ENCODE data around the gene SLC8A1. TPM values are rescaled to one million over a fixed set of nuclear protein-coding genes. Genes with fewer than 3 reads are reported as not detected.

The SLC8A1 gene
- total and polyA plus RNA-seq, 10 of the 15 experiments (the other 5 are each of a cell fraction or from before 2014, with no cell fraction given) = under 0.01 to 1.2 (median 0.01) TPM; not detected in 3

- Histone ChIP-seq H3K36me3 (ENCODE audit: control insufficient read depth in 2 of 2, insufficient read depth in 2 of 2, low read length in 1 of 2) (no peaks in the 10 kb centered on the region), H3K27ac (ENCODE audit: control insufficient read depth, insufficient read depth) (no peak overlapping the region), H4K20me1 (ENCODE audit: control insufficient read depth, insufficient read depth) (no peaks in the 10 kb centered on the region), H2AFZ (ENCODE audit: control insufficient read depth, low read depth, low read length) (no peak overlapping the region), H3K27me3 (replicated peaks in 1 of 2; ENCODE audit: control insufficient read depth in 2 of 2, insufficient read depth in 2 of 2, low read length in 1 of 2) (no peaks in the 10 kb centered on the region), H3K9me3 (replicated peaks; ENCODE audit: control insufficient read depth, insufficient read depth, low read length) (no peaks in the 10 kb centered on the region), H3K4me1 (ENCODE audit: control insufficient read depth, insufficient read depth, low read length) (no peaks in the 10 kb centered on the region), H3K4me3 (no peak overlapping the region), H3K9ac (ENCODE audit: control insufficient read depth, insufficient read depth, low read length) (no peak overlapping the region), H3K79me2 (ENCODE audit: control insufficient read depth, insufficient read depth, low read length) (no peaks in the 10 kb centered on the region), H3K4me2 (ENCODE audit: control insufficient read depth, insufficient read depth) (no peak overlapping the region)
- DNase-seq (ENCODE audit: low read depth, low spot score) = no peak
- ChIA-PET POLR2A (no interaction called here), SMC1A (ENCODE audit: uncharacterized antibody, unreplicated experiment) (no interaction called here), CTCF (interaction anchor here (1.0 kb wide), 1 partner anchor 13 kb away, joined by 4 read pairs; no protein-coding TSS in a partner anchor), RAD21 (ENCODE audit: unreplicated experiment) (no interaction called here)
- no TSS peak for BruUV-seq (replicated peaks)
- intact Hi-C loops (cut with micrococcal nuclease; ENCODE audit: unreplicated experiment) = no loop called here
- TF ChIP-seq ZSCAN29 (IDR thresholded peaks at IDR 0.05) (no peak), NFYA (IDR thresholded peaks at IDR 0.05; ENCODE audit: borderline replicate concordance, low read depth, low read length) (no peak), TBL1XR1 (IDR thresholded peaks at IDR 0.05; ENCODE audit: low read depth, low read length) (no peak), MTA2 (IDR thresholded peaks at IDR 0.05; ENCODE audit: low read depth) (no peak), CREB1 (IDR thresholded peaks at IDR 0.05; ENCODE audit: low read depth) (no peak), RAD21 (IDR thresholded peaks at IDR 0.05; ENCODE audit: insufficient read depth, low read depth, low read length) (no peak), CBFB (IDR thresholded peaks at IDR 0.05; ENCODE audit: low read depth) (no peak), ZNF24 (IDR thresholded peaks at IDR 0.05) (no peak), POU2F2 (IDR thresholded peaks at IDR 0.05; ENCODE audit: borderline replicate concordance, low read depth, low read length) (no peak)
- no peak for FAIRE-seq
- 18% methylated on average over 1 of the region's 1 CpG for WGBS (ENCODE audit: insufficient coverage, insufficient replicate concordance, low lambda C conversion rate, missing lambda C conversion rate)
- ATAC-seq = no peak
- in situ Hi-C loops (cut with MboI) = no loop called here
Measured at GRCh38 chr2:40410695-40411094, 41.2 kb downstream of the SLC8A1 start.

DNA sequence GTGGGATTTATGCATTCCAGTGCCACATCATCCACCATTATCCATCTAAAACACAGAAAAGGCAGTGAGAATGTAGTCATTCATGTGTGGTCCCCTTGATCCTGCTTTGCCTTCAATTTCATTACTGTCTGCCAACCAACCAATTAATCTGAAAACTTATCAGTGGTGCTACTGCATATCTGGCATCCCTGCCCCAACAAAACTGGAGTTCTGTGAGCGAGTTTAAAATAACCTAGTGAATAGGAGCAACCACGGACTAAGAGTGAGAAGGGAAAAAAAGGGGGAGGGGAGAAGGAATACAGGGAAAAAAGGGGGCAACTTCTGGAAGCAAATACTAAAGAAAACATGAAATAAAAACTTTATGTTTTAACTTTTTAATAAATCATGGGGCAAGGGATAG, 42.2 kb downstream of the SLC8A1 start:
- no peak overlapping the region for H3K27ac ChIP-seq (ENCODE audit: control insufficient read depth, insufficient read depth)
- H3K9me3 ChIP-seq (replicated peaks; ENCODE audit: control insufficient read depth, insufficient read depth, low read length) = no peaks in the 10 kb centered on the region
- ChIA-PET POLR2A (no interaction called here), CTCF (no interaction called here), RAD21 (ENCODE audit: unreplicated experiment) (no interaction called here), SMC1A (ENCODE audit: uncharacterized antibody, unreplicated experiment) (no interaction called here)
- H3K4me2 ChIP-seq (ENCODE audit: control insufficient read depth, insufficient read depth) = no peak overlapping the region
- H2AFZ ChIP-seq (ENCODE audit: control insufficient read depth, low read depth, low read length) = no peak overlapping the region
- 7% methylated on average over 2 of the region's 2 CpGs for WGBS (ENCODE audit: insufficient coverage, insufficient replicate concordance, low lambda C conversion rate, missing lambda C conversion rate)
- BruUV-seq (replicated peaks) = no TSS peak
- H3K36me3 ChIP-seq (ENCODE audit: control insufficient read depth in 2 of 2, insufficient read depth in 2 of 2, low read length in 1 of 2) = no peaks in the 10 kb centered on the region
- no peak overlapping the region for H3K4me3 ChIP-seq
- ATAC-seq = no peak
- H3K9ac ChIP-seq (ENCODE audit: control insufficient read depth, insufficient read depth, low read length) = no peak overlapping the region
- intact Hi-C loops (cut with micrococcal nuclease; ENCODE audit: unreplicated experiment) = no loop called here
- no peaks in the 10 kb centered on the region for H4K20me1 ChIP-seq (ENCODE audit: control insufficient read depth, insufficient read depth)
- H3K79me2 ChIP-seq (ENCODE audit: control insufficient read depth, insufficient read depth, low read length) = no peaks in the 10 kb centered on the region
- in situ Hi-C loops (cut with MboI) = no loop called here
- FAIRE-seq = no peak
- H3K4me1 ChIP-seq (ENCODE audit: control insufficient read depth, insufficient read depth, low read length) = no peaks in the 10 kb centered on the region
- no peaks in the 10 kb centered on the region for H3K27me3 ChIP-seq (replicated peaks in 1 of 2; ENCODE audit: control insufficient read depth in 2 of 2, insufficient read depth in 2 of 2, low read length in 1 of 2)
- no peak for DNase-seq (ENCODE audit: low read depth, low spot score)
- TF ChIP-seq PAX5 (IDR thresholded peaks at IDR 0.05; ENCODE audit: borderline replicate concordance, low read depth, low read length) (no peak), RAD51 (IDR thresholded peaks at IDR 0.05) (no peak), RFX5 (IDR thresholded peaks at IDR 0.05; ENCODE audit: low read depth, low read length) (no peak), ZNF274 (IDR thresholded peaks at IDR 0.05; ENCODE audit: insufficient read depth, insufficient read length) (no peak), LARP7 (IDR thresholded peaks at IDR 0.05) (no peak), STAT1 (conservative IDR thresholded peaks at IDR 0.05) (no peak), RCOR1 (conservative IDR thresholded peaks at IDR 0.05; ENCODE audit: low read depth, low read length) (no peak), SPI1 (IDR thresholded peaks at IDR 0.05; ENCODE audit: borderline replicate concordance, insufficient read depth, low read depth, low read length) (no peak), IRF4 (IDR thresholded peaks at IDR 0.05; ENCODE audit: low read depth, low read length) (no peak)
- TF ChIP-seq, protein P1, sequence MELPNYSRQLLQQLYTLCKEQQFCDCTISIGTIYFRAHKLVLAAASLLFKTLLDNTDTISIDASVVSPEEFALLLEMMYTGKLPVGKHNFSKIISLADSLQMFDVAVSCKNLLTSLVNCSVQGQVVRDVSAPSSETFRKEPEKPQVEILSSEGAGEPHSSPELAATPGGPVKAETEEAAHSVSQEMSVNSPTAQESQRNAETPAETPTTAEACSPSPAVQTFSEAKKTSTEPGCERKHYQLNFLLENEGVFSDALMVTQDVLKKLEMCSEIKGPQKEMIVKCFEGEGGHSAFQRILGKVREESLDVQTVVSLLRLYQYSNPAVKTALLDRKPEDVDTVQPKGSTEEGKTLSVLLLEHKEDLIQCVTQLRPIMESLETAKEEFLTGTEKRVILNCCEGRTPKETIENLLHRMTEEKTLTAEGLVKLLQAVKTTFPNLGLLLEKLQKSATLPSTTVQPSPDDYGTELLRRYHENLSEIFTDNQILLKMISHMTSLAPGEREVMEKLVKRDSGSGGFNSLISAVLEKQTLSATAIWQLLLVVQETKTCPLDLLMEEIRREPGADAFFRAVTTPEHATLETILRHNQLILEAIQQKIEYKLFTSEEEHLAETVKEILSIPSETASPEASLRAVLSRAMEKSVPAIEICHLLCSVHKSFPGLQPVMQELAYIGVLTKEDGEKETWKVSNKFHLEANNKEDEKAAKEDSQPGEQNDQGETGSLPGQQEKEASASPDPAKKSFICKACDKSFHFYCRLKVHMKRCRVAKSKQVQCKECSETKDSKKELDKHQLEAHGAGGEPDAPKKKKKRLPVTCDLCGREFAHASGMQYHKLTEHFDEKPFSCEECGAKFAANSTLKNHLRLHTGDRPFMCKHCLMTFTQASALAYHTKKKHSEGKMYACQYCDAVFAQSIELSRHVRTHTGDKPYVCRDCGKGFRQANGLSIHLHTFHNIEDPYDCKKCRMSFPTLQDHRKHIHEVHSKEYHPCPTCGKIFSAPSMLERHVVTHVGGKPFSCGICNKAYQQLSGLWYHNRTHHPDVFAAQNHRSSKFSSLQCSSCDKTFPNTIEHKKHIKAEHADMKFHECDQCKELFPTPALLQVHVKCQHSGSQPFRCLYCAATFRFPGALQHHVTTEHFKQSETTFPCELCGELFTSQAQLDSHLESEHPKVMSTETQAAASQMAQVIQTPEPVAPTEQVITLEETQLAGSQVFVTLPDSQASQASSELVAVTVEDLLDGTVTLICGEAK (IDR thresholded peaks at IDR 0.05; ENCODE audit: borderline replicate concordance) = no peak

Data from GM12878 (cell line).